Frontal cortex (tissue), 4 donors: ENCODE measurements around the gene HRH2. TPM values are rescaled to one million over a fixed set of nuclear protein-coding genes. Genes with fewer than 3 reads are reported as not detected.
"Not testable (repeated sequence)": the region's sequence is repeated elsewhere in the genome, so short reads cannot be mapped to it uniquely, and the experiment has no call there.

ENCODE experiments used
- DNase-seq, 2 donors: peaks; one replicate each; pipeline ENCODE4 v3.0.0; 2012; ENCODE audit warnings: low spot score in 2 of 2
- FAIRE-seq: peaks from 2 replicates; lab custom pipeline; 2012; peaks lifted over from hg19 to GRCh38; lab: Jason Lieb, UNC
- total RNA-seq: library from RNA; depleted of rRNA; stranded (reverse); fragments of >200 nt; gene quantifications from one replicate; pipeline ENCODE4 v1.2.3, GENCODE V29; 2014
- donor health status: control.
- donor health status: control.
- donor health status: control.

Gene HRH2, protein sequence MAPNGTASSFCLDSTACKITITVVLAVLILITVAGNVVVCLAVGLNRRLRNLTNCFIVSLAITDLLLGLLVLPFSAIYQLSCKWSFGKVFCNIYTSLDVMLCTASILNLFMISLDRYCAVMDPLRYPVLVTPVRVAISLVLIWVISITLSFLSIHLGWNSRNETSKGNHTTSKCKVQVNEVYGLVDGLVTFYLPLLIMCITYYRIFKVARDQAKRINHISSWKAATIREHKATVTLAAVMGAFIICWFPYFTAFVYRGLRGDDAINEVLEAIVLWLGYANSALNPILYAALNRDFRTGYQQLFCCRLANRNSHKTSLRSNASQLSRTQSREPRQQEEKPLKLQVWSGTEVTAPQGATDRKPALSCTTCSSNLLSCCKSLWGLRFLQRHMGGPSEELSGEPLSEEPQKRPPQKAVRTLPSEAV
- total RNA-seq = 3.3 TPM

DNA sequence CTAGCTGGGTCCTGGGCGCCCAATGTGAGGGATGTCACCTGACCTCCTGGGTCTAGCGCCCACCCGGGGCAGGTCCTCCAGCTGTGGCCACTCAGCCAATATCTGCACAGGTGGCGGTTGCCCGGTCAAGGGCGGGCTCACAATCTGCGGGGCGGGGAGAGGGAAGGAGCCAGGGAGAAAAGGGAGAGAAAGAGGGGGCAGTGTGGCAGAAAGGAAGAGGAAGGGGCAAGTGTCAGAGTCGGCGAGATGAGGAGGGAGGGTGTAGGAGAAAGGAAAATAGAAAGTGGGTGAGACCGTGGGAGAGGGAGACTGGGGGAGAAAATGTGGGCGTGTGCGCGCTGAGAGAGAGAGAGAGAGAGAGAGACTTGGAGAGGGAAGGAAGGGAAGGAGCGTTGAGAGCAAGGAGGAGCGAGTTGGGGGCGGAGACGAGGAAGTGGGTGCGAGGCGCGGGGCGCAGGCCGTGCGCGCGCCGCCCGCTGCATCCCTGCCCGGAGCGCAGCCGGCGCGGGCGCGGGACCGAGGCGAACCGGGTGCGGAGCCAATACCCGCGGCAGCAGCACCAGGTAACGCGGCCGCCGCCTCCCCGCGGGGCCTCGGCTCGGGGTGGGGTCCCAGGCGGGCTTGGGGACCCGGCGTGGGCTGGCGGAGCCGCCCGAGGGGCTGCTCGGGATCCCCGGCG is at the start of gene HRH2:
TSS of gene HRH2 (plus strand) at position 479 of the 679 bp plus-strand sequence. CDS start 25,163 bp downstream, outside the sequence.
- DNase-seq (peak; percentile 49 to 56), FAIRE-seq (no peak)

DNA sequence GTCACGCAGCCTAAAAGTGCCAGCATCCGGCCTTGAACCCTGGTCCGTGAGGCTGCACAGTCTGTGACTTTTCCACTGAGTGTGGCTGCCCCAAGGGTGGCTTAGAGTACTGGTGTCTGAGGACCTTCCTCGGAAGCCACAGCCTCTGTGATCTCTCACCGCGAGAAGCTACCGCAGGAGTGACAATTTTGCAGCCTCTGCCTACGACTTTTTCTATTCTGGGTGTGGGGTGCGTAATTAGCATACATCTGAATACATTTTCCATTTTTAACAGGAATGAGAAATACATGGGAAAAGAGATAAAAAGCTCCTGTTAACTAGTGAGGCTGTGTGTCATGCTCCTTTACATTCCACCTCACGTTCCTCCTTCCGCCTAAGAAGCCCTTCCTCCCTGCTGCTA is 48.3 kb upstream of the HRH2 start:
- DNase-seq (no peak), FAIRE-seq (no peak)

DNA sequence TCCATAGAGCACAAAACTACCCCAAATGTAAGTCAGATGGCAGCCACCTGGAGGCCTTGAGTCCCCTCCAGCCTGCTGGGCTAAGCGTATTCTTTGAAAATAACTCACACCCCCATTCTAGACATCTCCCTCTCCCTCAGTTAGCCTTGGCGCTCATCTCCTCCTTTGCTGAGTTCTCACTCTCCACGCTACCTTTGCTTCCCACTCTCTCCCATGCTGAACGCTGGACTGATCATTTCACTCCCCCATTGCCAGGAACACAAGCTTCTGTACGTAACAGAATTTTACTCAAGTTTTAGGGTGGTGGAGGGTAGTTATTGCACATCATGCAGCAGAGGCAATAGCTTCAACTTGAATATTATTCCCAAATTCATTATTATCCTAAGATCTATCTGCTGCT is 47.5 kb upstream of the HRH2 start:
- DNase-seq = no peak
- no peak for FAIRE-seq

DNA sequence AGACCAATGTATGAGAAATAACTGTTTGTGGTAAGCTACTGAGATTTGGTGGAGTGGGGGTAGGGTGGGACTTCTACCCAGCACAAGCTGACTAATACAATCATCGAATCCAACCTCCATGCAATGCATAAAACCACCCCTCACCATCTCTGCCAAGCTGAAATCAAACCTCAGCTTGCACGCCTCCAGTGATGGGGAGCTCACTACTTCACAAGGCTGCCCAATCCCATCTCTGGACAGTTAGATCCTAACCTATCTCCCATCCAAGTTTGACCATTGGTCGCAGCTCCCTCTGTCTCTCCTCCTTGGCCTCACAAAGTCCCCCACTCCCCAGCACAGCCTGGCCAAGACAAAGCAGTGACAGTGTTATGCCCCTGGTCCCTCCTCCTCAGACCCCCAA is 47.0 kb upstream of the HRH2 start:
- FAIRE-seq (no peak), DNase-seq (no peak)

DNA sequence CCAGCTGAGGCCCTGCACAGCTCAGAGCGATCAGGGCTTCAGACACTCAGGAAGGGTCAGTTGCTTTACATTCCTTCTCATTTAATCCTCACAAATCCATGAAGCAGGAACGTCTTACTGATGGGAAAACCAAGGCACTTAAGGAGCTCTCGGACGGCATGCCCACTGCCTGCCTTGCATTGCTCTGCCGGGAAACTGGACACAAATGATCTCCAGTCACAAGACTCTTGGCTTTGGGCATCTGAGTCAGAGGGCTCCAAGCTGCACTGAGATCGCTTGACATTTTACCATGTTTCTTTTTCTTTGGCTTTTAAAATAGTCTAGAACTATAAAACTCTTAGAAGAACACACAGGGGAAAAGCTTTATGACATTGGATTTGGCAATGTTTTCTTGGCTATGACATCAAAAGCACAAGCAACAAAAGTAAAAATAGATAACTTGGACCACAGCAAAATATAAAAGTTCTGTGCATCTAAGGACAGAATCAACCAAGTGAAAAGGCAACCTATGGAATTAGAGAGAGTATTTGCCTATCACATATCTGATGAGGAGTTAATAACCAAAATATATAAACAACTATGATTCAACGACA is 43.6 kb upstream of the HRH2 start:
- DNase-seq (no peak), FAIRE-seq (no peak)

DNA sequence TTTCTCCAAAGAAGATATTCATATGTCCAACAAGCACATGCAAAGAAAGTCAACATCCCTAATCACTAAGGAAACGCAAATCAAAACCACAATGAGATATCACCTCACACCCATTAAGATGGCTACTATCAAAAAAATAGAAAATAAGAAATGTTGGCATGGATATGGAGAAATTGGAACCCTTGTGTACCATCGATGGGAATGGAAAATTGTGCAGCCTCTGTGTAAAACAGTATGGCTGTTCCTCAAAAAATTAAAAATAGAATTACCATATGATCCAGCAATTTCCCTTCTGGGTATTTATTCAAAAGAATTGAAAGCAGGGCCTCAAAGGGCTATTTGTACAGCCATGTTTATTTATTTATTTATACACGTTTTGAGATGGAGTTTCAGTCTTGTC is 43.0 kb upstream of the HRH2 start:
- FAIRE-seq (no peak), DNase-seq (no peak)

DNA sequence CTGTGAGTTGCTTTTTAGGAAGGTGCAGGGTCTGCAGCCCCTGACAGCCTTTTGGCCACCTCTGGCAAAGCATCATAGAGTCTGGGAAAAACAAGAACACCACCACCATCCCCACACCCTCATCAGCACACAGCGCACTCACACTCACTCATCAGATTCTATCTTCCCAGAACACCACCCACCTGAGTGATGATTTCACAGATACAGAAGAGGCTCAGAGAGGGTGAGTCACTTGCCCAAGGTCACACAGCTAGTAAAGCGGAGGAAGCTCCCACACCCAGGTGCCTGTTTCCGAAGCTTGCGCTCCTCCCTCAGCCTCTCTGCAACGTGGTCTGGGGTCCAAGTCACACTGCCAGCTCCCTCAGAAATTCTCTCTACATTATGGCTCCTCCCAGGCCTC is 41.8 kb upstream of the HRH2 start:
- DNase-seq (no peak), FAIRE-seq (no peak)

DNA sequence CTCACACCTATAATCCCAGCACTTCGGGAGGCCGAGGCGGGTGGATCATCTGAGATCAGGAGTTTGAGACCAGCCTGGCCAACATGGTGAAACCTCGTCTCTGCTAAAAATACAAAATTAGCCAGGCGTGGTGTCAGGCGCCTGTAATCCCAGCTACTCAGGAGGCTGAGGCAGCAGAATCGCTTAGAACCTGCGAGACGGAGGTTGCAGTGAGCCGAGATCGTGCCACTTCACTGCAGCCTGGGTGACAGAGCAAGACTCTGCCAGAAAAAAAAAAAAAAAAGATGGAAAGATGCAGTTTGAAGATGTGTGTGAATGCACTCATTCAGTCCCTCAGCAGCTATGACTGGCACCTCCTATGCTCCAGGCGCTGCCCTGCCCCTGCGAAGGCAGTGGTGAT is 41.3 kb upstream of the HRH2 start:
- DNase-seq, FAIRE-seq: not testable (repeated sequence)

DNA sequence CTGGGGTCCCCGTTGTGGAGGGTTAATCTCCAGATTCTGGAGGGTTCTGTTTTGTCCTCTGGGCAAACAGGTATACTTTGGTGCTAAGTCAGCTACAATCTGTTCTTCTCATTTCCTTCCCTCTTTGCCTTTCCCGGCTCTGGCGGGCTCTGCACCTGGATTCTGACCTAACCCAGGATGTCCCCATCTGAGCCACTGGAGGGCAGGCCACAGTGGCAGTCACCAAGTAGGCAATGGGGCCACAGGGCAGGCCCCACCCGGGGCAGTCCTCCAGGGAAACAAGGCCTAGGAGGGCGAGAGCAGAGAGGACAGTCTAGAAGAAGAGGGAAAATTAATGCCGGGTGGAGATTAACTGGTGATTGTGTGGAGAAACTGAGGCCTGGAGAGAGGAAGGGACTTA is 40.4 kb upstream of the HRH2 start:
- DNase-seq (no peak), FAIRE-seq (no peak)

DNA sequence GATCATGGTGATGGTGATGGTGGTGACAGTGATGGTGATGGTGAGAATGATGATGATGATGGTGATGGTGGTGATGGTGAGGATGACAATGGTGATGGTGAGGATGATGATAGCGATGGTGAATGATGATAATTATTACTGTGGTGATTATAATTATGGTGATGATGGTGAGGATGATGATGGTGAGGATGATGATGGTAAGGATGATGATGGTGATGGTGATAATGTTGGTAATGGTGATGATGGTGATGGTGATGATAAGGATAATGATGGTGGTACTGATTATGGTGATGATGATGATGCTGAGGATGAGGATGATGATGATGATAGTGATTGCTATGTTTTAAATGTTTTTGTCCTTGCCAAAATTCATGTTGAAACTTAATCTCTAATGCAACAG is 37.3 kb upstream of the HRH2 start:
- DNase-seq = no peak

DNA sequence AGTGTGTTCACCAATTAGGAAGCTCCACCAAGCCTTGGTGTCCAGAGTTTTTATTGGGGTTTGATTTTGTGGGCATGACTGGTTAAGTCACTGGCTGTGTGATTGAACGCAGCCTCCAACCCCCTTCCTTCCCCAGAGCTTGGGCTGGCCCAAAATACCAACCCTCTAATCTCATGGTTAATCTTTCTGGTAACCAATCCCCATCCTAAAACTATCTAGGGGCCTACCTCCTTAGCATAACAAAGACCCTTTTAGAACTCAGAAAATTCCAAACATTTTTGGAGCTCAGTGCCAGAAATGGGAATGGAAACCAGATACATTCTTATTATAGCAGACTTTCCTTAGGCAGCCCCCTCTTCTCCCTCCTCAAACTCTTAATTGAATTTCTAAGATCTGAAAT is 35.9 kb upstream of the HRH2 start:
- DNase-seq (no peak), FAIRE-seq (no peak)

More for the DNA sequence above, 37.3 kb upstream of the HRH2 start:
- FAIRE-seq = no peak

DNA sequence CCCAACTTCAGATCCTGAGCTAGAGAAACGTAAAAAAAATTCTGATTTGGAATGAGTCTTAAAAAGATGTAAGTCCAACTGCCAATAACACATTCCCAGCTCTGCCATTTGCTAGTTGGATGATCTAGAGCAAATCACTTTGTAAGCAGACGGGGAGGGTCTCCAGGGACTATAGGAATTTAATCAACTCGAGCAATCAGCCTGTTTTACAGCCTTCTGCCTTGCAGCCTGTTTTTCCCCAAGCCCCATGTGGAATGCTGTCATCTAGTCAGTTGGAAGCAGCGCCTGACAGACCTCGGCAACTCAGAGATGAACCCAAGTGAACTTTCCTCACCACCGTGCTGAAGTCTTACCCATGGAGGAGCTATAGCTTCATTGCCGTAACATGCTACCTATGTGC is 34.8 kb upstream of the HRH2 start:
- DNase-seq (no peak), FAIRE-seq (no peak)

DNA sequence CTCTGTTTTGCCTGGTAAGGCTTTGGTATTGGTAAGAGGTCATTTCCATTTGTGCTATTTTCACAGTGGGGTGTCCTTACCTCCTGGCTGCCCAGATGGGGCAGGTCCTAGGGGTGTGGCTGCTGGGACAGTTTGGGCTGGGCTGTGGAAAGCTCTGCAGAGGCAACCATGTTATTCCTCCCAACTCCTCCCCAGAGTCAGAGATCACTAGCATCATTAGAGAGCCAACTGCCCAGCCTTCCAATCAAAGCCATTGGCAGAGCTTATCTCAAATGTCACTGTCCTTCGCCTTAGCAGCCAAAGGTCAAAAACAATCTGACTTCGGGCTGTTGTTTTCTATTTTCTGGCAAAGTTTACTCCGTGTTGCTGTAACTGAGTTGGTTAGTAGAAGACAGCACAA is 33.6 kb upstream of the HRH2 start:
- DNase-seq (no peak), FAIRE-seq (no peak)

DNA sequence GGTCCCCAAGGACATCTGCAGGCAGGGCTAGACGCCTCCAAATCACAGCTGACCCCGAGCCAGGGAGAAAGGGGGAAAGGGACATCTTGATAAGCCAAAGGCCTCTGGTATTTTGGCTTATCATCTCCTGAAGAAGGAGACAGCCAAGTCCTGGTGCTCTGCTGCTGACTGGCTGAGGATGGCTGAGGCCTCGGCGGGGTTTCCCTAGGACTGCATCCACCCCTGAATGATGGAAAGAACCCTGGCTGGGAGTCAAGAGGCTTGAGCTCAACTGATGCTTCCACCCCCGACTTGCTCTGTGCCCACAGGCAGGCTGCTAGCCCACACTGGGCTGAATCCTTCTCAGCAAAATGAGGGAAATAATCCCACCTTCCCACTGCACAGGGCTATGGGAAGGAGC is 30.9 kb upstream of the HRH2 start:
- FAIRE-seq (no peak), DNase-seq (no peak)

DNA sequence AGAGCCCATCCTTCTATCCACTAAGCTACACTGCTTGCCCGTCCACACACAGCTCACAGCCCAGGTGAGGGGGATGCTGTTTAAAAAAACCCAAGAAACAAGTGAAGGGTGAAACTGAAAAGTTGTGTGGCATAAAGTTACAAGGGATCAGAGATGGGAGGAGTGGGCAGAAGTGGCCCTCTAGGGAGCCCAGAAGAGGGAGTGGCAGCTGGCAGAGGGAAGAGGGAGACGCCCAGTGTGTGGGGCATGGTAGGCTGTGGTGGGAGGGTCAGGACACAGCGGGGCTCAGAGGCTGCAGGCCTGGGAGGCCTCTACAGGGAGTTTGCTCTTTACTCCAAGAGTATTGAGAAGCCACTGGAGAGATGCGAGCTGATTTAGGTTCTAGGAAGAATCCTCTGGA is 30.1 kb upstream of the HRH2 start:
- DNase-seq (no peak), FAIRE-seq (no peak)

DNA sequence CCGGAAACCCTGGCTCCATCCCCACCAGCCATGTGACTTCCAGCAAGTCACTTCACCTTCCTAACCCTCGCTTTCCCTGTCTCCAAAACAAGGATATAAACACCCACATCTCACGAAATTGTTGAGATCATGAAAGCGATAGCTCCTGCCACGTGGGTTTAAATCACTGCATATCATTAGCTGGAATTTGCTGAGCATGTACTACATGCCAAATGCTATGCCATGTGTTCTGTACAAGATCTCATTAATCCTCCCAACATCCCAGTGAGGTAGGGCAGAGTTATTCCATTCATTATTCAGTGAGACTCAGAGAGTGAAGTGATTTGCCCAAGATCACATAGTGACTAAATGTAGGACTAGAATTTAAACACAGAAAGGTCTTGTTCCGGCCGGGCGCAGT is 29.2 kb upstream of the HRH2 start:
- no peak for FAIRE-seq

DNA sequence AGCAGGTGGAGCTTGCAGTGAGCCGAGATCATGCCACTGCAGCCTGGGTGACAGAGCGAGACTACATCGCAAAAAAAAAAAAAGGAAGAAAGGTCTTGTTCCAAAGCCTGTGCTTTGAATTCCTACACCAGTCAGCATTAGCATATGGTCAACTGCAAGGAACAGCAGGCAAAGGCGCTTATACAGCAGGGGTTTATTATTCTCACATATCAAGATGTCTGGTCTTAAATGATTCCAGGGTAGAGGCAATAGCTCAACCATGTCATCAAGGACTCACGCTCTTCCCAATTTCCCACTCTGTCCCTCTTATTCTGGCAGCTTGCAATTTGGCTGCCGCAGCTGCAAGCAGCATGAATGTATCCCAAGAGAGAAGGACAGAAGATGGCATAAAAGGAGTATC is 28.6 kb upstream of the HRH2 start:
- DNase-seq (no peak), FAIRE-seq (no peak)

More for the DNA sequence above, 29.2 kb upstream of the HRH2 start:
- no peak for DNase-seq

DNA sequence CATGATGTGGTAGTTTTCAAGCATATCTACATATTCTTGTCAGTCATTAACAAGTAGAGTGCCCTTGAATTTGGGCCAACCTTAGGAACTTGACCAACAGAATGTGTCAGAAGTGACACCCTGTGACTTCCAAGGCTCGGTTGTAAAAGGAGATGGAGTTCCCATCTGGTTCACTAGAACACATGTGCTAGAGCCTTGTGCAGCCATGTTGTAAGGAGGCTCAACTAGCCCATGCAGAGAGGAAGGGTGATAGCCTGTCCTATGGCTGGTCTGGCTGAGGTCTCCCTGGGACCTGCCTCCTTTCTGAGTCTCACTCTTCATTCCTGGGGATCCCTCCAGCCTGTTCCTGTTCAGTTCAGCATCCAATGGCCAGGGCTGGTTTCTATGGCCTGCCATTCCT is 28.1 kb upstream of the HRH2 start:
- FAIRE-seq = no peak
- DNase-seq = no peak

DNA sequence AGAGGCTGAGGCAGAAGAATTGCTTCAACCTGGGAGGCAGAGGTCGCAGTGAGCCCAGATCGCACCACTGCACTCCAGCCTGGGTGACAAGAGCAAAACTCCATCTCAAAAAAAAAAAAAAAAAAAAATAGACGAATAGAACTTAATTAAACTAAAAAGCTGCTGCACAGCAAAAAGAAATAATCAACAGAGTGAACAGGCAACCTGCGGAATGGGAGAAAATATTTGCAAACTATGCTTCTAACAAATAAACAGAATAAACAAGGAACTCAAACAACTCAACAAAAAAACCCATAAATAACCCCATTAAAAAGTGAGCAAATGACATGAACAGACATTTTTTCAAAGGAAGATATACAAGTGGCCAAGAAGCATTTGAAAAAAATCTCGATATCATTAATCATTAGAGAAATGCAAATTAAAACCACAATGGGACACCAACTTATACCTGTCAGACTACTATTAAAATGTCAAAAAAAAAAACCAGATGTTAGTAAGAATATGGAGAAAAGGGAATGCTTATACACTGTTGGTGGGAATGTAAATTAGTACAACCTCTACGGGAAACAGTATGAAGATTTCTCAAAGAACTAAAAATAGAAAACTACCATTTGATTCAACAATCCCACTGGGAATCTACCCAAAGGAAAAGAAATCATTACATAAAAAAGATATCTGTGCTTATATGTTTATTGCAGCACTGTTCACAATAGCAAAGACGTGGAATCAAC is 21.9 kb upstream of the HRH2 start:
- no peak for FAIRE-seq
- DNase-seq = no peak

DNA sequence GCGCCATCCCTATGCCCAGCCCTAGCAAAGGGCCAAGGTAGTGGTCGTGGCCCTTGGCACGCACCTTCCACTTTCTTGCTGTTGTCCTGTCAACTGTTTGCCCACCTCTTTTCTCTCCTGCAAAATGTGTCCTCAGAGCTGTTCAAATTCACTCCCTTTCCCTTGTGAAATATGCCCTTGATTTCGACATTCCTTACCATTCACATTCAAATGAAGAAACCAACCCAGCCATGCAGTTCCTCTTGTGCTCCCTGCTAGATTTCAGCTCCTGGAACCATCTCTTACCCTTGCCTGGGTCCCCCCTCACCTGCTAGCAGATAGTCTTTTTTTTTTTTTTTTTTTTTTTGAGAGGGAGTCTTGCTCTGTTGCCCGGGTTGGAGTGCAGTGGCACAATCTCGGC is 19.6 kb upstream of the HRH2 start:
- DNase-seq = no peak
- FAIRE-seq = no peak
